ENCODE results near the gene NRXN2. TPM values are rescaled to one million over a fixed set of nuclear protein-coding genes. Genes with fewer than 3 reads are reported as not detected.
A peak's percentile ranks its signal among the peaks of the same experiment; 100 is the strongest.

NRXN2 gene
- total and polyA plus RNA-seq, 10 of the 15 experiments (the other 5 are each of a cell fraction or from before 2014, with no cell fraction given) = 0.03 to 1.4 (median 0.23) TPM

- in situ Hi-C loops (cut with MboI) = no loop called here
- intact Hi-C loops (cut with micrococcal nuclease; ENCODE audit: unreplicated experiment) = loop anchor here (5.0 kb wide), 1 partner anchor 163 kb away; no protein-coding TSS in a partner anchor
- peak; percentile 57 for ATAC-seq
- SMC1A ChIA-PET (ENCODE audit: uncharacterized antibody, unreplicated experiment) = interaction anchor here (1.1 to 1.7 kb wide), 4 partner anchors 20 to 206 kb away, joined by 4 to 7 read pairs (median 4); no protein-coding TSS in a partner anchor
- DNase-seq (ENCODE audit: low read depth, low spot score) = no peak
- no TSS peak for BruUV-seq (replicated peaks)
- Histone ChIP-seq H3K27me3 (replicated peaks in 1 of 2; ENCODE audit: control insufficient read depth in 2 of 2, insufficient read depth in 2 of 2, low read length in 1 of 2) (no peaks in the 10 kb centered on the region), H3K36me3 (ENCODE audit: control insufficient read depth in 2 of 2, insufficient read depth in 2 of 2, low read length in 1 of 2) (no peaks in the 10 kb centered on the region), H3K27ac (ENCODE audit: control insufficient read depth, insufficient read depth) (no peak overlapping the region), H3K9me3 (replicated peaks; ENCODE audit: control insufficient read depth, insufficient read depth, low read length) (no peaks in the 10 kb centered on the region), H2AFZ (ENCODE audit: control insufficient read depth, low read depth, low read length) (no peak overlapping the region), H3K4me1 (ENCODE audit: control insufficient read depth, insufficient read depth, low read length) (peaks cover 9% of the 10 kb centered on the region), H3K9ac (ENCODE audit: control insufficient read depth, insufficient read depth, low read length) (no peak overlapping the region), H3K4me3 (no peak overlapping the region), H4K20me1 (ENCODE audit: control insufficient read depth, insufficient read depth) (no peaks in the 10 kb centered on the region), H3K4me2 (ENCODE audit: control insufficient read depth, insufficient read depth) (peak overlapping the region; percentile 28; the same call in 1 of the 2 replicates), H3K79me2 (ENCODE audit: control insufficient read depth, insufficient read depth, low read length) (no peaks in the 10 kb centered on the region)
- 4% methylated on average over 12 of the region's 13 CpGs for WGBS (ENCODE audit: insufficient coverage, insufficient replicate concordance, low lambda C conversion rate, missing lambda C conversion rate)
- CTCF ChIA-PET = interaction anchor here (0.6 to 8.7 kb wide), 8 partner anchors 19 to 298 kb away, joined by 3 to 128 read pairs (median 4); no protein-coding TSS in a partner anchor
- POLR2A ChIA-PET = no interaction called here
- RAD21 ChIA-PET (ENCODE audit: unreplicated experiment) = interaction anchor here (1.3 to 2.0 kb wide), 3 partner anchors 18 to 54 kb away, joined by 3 to 10 read pairs (median 5); no protein-coding TSS in a partner anchor
- FAIRE-seq = no peak
- TF ChIP-seq FOXK2 (IDR thresholded peaks at IDR 0.05) (no peak), PAX5 (IDR thresholded peaks at IDR 0.05; ENCODE audit: borderline replicate concordance, low read depth, low read length) (no peak), CHD2 (IDR thresholded peaks at IDR 0.05; ENCODE audit: borderline replicate concordance, low read depth, low read length) (no peak), ZBTB40 (IDR thresholded peaks at IDR 0.05; ENCODE audit: borderline replicate concordance) (no peak), HDAC2 (IDR thresholded peaks at IDR 0.05) (no peak), HDGF (IDR thresholded peaks at IDR 0.05) (peak; percentile 37; the same call in 1 of the 2 replicates), EGR1 (IDR thresholded peaks at IDR 0.05; ENCODE audit: borderline replicate concordance in 1 of 2, low read depth in 2 of 2, low read length in 2 of 2) (no peak), LARP7 (IDR thresholded peaks at IDR 0.05) (no peak), RUNX3 (IDR thresholded peaks at IDR 0.05; ENCODE audit: low read length) (no peak), SPI1 (IDR thresholded peaks at IDR 0.05; ENCODE audit: borderline replicate concordance, insufficient read depth, low read depth, low read length) (peak; percentile 65; the same call in 1 of the 2 replicates), CEBPZ (IDR thresholded peaks at IDR 0.05; ENCODE audit: low read depth, low read length) (no peak), SUPT20H (IDR thresholded peaks at IDR 0.05; ENCODE audit: borderline replicate concordance, control insufficient read depth, low read depth, low read length) (no peak), HCFC1 (IDR thresholded peaks at IDR 0.05; ENCODE audit: low read length) (no peak), CBX3 (IDR thresholded peaks at IDR 0.05; ENCODE audit: borderline replicate concordance, low read depth) (no peak), MEF2B (IDR thresholded peaks at IDR 0.05; ENCODE audit: partially characterized antibody, poor library complexity, severe bottlenecking) (no peak), CBFB (IDR thresholded peaks at IDR 0.05; ENCODE audit: low read depth) (no peak), IKZF2 (IDR thresholded peaks at IDR 0.05) (peak; percentile 64 to 65; a peak in 2 of 4 replicates), MYC (IDR thresholded peaks at IDR 0.05; ENCODE audit: insufficient read depth, insufficient read length, insufficient replicate concordance, low read length, severe bottlenecking) (no peak)
Measured at GRCh38 chr11:64654958-64655541, 67.9 kb downstream of the NRXN2 start.
